ENCODE data around the gene SF1.

The SF1 gene, protein sequence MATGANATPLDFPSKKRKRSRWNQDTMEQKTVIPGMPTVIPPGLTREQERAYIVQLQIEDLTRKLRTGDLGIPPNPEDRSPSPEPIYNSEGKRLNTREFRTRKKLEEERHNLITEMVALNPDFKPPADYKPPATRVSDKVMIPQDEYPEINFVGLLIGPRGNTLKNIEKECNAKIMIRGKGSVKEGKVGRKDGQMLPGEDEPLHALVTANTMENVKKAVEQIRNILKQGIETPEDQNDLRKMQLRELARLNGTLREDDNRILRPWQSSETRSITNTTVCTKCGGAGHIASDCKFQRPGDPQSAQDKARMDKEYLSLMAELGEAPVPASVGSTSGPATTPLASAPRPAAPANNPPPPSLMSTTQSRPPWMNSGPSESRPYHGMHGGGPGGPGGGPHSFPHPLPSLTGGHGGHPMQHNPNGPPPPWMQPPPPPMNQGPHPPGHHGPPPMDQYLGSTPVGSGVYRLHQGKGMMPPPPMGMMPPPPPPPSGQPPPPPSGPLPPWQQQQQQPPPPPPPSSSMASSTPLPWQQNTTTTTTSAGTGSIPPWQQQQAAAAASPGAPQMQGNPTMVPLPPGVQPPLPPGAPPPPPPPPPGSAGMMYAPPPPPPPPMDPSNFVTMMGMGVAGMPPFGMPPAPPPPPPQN

DNA sequence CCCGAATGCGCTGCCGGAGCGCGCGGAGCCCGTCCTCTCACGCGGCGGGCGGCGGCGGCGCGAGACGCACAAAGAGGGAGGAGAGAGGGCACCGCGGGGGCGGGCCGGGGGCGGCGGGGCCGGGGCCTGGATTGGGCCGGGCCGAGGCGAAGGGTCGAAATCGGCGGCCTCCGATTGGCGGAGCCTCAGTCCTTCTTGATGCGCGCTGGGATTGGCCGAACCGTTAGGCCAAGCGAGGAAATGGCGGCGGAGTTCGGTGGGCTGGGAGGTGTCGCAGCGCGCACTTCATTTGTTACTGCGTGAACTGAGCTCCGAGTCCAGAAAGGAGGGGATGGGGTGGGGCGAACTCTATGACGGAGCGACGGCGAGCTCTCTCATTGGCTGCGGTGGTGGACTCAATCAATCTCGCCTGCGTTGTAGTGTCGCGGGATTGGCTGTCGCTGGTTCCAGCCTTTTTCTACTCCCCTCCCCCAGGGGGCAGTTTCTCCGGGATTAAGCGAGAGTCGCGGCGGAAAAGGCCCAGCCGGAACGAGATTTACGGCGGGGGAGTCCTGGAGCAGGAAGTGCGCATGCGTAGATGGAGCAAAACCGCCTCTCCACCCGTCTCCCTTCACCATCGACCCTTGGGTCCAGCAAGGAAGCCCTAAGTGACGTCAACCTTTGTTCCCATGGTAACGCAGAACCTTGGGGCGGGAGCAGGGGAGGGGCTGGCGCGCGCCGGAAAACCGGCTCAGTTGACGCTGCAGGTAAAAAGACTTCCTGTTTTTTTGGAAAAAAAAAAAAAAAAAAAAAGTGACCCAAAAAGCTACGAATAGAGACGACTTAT, at the start of gene SF1:
Gene SF1, minus strand, starts transcription at position 70 of the 826 bp plus-strand sequence. CDS start 150 bp downstream, outside the sequence.
- Histone ChIP-seq H3K27me3 (ENCODE audit: insufficient read depth, low read depth, severe bottlenecking) (no peaks in the 10 kb centered on the region), H3K36me3 (peaks cover 51% of the 10 kb centered on the region), H3K4me3 (ENCODE audit: low read depth, low read length) (peak within 1 kb of the TSS; percentile 97), H3K9me3 (ENCODE audit: severe bottlenecking) (no peaks in the 10 kb centered on the region), H3K27ac (peak within 1 kb of the TSS; percentile 99)
- TF ChIP-seq, protein P1, sequence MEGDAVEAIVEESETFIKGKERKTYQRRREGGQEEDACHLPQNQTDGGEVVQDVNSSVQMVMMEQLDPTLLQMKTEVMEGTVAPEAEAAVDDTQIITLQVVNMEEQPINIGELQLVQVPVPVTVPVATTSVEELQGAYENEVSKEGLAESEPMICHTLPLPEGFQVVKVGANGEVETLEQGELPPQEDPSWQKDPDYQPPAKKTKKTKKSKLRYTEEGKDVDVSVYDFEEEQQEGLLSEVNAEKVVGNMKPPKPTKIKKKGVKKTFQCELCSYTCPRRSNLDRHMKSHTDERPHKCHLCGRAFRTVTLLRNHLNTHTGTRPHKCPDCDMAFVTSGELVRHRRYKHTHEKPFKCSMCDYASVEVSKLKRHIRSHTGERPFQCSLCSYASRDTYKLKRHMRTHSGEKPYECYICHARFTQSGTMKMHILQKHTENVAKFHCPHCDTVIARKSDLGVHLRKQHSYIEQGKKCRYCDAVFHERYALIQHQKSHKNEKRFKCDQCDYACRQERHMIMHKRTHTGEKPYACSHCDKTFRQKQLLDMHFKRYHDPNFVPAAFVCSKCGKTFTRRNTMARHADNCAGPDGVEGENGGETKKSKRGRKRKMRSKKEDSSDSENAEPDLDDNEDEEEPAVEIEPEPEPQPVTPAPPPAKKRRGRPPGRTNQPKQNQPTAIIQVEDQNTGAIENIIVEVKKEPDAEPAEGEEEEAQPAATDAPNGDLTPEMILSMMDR (IDR thresholded peaks at IDR 0.05; ENCODE audit: low read depth, low read length): no peak
- peak; percentile 99 for DNase-seq

DNA sequence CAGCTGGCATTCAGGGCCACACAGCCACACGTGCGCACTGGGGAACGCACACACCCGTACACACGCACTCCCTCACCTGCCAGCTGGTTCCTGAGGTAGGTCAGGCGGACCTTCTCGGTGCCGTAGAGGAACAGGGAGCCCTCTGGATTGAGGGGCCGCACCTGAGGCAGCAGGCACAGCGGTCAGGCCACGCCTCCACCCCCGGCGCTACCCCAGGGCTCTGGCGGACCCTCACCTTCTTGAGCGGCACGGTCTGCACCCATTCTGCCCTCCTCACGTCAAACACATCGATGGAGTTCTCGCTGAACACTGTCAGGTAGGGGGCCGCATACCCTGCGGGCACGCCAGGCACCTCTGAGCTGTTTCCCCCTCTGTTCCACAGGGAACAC, 49.1 kb upstream of the SF1 start:
- TF ChIP-seq, protein P1 (IDR thresholded peaks at IDR 0.05; ENCODE audit: low read depth, low read length): no peak
- H3K4me3 ChIP-seq (ENCODE audit: low read depth, low read length): no peak overlapping the region
- H3K27ac ChIP-seq: no peak overlapping the region
- H3K9me3 ChIP-seq (ENCODE audit: severe bottlenecking): no peaks in the 10 kb centered on the region
- peaks cover 25% of the 10 kb centered on the region for H3K36me3 ChIP-seq
- DNase-seq: no peak
- H3K27me3 ChIP-seq (ENCODE audit: insufficient read depth, low read depth, severe bottlenecking): no peaks in the 10 kb centered on the region

DNA sequence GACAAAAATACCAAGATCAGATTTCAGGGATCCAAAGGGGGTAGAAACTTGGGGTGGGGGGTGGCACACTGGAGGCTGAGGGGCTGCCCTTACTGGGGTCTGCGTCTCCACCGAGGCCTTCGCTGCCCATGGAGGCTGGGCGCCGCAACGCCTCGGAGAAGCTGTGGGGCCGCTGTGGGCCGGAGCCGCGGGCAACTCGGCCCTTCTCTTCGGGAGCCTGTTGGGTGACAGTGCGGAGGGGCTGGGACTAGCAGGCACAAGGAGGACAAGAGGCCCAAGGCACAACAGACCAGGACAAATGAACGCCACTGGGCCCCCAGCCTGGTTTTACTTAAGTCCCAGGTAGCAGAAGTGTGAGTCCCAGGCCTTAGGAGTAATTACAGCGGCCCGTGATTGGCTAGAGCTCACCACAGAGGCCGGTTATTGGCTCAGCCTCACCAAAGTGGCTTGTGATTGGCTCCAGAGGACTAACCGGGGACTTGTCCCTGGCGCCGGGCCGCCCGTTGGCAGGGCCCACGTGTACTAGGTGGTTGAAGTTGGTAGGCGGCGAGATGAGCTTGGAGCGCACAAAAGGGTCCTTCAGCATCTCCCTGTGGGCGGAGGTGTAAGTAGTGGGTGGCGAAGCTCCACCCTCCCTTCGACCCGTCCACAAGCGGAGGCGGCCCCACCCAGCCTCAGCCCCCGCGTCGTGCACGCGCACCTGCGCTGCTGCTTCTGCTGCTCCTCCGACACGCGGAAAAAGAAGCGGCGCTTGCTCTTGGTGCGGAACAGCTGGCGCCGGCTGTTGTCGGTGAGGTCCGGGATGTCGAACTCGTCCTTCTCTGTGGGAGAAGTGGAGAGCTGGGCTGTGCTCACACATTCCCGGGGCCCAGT, 48.5 kb upstream of the SF1 start:
- Histone ChIP-seq H3K36me3 (peaks cover 19% of the 10 kb centered on the region), H3K27ac (no peak overlapping the region), H3K27me3 (ENCODE audit: insufficient read depth, low read depth, severe bottlenecking) (no peaks in the 10 kb centered on the region), H3K4me3 (ENCODE audit: low read depth, low read length) (no peak overlapping the region), H3K9me3 (ENCODE audit: severe bottlenecking) (no peaks in the 10 kb centered on the region)
- no peak for DNase-seq
- TF ChIP-seq, protein P1 (IDR thresholded peaks at IDR 0.05; ENCODE audit: low read depth, low read length): no peak

DNA sequence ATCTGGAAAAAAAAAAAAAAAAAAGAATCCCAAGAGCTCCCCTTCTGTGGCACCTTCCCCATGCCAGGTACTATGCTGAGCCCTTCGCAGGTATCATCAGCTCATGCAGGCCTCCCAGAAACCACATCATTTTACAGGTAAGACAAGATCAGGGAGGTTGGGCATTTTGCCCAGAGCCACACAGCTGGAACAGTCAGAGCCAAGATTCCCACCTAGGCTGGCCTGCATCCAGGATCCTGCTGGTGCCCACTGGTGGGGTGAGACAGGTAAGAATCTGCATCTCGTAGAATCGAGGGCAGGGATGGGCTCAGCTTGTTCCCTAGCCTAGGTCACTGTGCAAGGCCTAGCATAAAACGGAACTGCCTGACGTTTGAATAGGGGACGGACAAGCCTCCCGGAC, 47.7 kb upstream of the SF1 start:
- Histone ChIP-seq H3K9me3 (ENCODE audit: severe bottlenecking) (no peaks in the 10 kb centered on the region), H3K27ac (no peak overlapping the region), H3K4me3 (ENCODE audit: low read depth, low read length) (no peak overlapping the region), H3K36me3 (peaks cover 16% of the 10 kb centered on the region), H3K27me3 (ENCODE audit: insufficient read depth, low read depth, severe bottlenecking) (no peaks in the 10 kb centered on the region)
- TF ChIP-seq, protein P1 (IDR thresholded peaks at IDR 0.05; ENCODE audit: low read depth, low read length): no peak
- DNase-seq: no peak

DNA sequence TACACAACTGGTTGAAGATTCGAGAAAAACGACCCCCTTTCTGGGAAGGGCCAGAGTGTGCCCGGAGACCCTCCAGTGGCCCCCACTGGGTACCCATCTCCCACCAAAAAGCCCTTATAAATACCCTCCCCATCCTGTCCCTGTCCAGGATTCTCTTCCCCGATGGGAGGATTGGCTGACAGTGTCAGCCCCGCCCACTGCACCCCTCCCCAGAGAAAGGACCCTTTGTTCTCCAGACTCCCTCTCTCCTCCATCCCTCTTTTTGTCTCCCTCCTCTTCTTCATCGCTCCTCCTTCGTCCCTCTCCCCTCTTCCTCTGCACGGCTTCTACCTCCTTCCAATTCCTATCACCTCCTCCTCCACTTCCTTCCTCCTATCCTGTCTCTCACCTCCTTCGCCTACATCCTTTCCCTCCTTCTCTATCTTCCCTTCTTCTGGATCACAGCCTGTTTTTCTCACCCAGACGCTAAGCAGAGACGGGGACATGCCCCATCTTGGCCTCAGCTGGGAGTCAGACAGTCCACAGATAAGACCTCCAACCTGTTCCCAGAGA, 45.3 kb upstream of the SF1 start:
- Histone ChIP-seq H3K9me3 (ENCODE audit: severe bottlenecking) (no peaks in the 10 kb centered on the region), H3K27me3 (ENCODE audit: insufficient read depth, low read depth, severe bottlenecking) (no peaks in the 10 kb centered on the region), H3K36me3 (peaks cover 6% of the 10 kb centered on the region), H3K4me3 (ENCODE audit: low read depth, low read length) (no peak overlapping the region), H3K27ac (no peak overlapping the region)
- DNase-seq: no peak
- TF ChIP-seq, protein P1 (IDR thresholded peaks at IDR 0.05; ENCODE audit: low read depth, low read length): no peak

All from WERI-Rb-1 (cell line).